H4 (cell line): ENCODE results near the gene OTULIN. TPM values are rescaled to one million over a fixed set of nuclear protein-coding genes. Genes with fewer than 3 reads are reported as not detected.

ENCODE experiments used
- DNase-seq: peaks from one replicate; pipeline ENCODE4 v3.0.0-alpha.2; 2015; ENCODE audit warnings: low spot score
- total RNA-seq: library from RNA; depleted of rRNA; stranded (reverse); fragments of >200 nt; shearing (Covaris generic); gene quantifications from 2 replicates; pipeline ENCODE4 v1.2.3, GENCODE V29; 2014

Gene OTULIN
- total RNA-seq, 1 experiment from 2014 or later, result 23.0 TPM

DNA sequence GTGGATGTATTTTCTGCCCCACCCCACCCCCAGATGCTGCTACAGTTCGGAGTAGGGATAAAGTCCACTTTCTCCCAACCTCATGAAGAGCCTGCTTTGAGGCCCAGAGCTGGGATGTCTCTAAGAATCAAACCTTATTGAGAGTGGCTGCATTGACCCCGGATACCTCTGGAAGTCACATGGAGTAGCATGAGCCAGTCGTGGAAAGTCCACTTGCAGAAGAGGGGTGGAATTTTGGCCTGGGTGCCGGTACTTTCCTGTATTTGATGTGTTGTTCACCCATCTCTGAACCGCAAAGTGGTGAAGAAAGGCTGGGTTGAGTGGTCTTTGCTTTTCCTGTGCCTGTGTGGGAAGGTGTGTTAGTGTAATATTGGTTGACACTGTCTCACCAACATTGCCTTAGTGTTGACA lies 3.7 kb downstream of the OTULIN start:
- DNase-seq, result no peak

GRCh38 chr5:14669415-14669814 lies 4.9 kb downstream of the OTULIN start:
- DNase-seq, result no peak

DNA sequence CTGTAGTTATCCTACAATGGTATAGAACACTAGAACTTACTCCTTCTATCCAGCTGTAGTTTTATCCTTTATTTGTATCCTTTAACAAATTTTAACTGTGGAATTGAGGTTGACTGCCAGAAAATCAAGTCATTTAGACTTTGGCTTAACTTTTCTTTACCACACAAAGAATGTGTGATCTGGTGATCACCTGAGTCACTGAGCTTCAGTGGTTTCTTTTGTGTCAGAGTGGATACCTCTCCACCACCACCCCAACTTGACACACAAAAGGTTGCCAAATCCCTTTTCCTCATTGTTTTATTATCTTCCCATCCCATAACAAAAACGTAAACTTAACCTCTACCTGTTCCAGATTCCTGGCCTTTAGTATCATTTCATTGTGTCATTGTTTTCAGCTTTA lies 5.5 kb downstream of the OTULIN start:
- DNase-seq, result no peak

DNA sequence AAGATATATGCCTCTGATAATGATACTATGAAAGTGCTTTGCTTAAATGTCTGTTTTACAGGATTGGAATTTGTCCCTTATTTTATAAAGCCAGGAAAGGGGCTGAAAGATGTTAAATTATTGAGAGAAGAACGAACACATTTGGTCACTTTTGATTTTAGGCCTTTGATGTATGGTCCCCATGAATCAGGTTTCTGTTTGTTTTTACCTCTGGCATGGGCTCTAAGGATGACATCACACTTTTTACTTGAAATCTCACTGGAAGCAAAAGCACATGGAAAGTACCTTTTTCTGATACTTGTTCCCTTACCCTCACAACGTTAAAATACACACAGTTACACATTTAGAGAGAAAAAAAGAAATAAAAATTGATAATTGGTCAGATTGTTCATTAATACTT lies 6.9 kb downstream of the OTULIN start:
- peak; percentile 33 for DNase-seq

DNA sequence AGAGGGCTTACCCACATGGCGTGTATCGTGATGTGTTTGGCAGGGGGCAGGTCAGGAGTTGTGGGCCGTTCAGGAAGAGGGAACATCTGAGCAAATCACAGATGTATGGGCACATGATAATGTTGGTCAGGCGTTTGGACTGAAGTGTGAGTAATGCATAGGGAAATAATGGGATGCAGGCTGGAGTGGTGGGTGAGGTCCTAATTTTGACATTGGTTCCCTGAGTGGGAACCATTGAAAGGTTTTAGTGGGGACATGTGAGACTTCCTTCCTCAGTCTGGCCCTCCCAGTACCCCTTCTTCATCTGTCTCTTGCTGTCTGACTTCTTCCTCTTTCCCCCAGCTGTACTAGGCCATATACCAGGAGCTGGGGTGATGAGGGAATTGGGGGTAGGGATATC lies 7.6 kb downstream of the OTULIN start:
- no peak for DNase-seq

- no peak for DNase-seq
Observed at GRCh38 chr5:14672484-14673394, 8.2 kb downstream of the OTULIN start.

- DNase-seq, result no peak
Observed at GRCh38 chr5:14673443-14673842, 8.9 kb downstream of the OTULIN start.

GRCh38 chr5:14674983-14675854 lies 10.7 kb downstream of the OTULIN start:
- no peak for DNase-seq

DNA sequence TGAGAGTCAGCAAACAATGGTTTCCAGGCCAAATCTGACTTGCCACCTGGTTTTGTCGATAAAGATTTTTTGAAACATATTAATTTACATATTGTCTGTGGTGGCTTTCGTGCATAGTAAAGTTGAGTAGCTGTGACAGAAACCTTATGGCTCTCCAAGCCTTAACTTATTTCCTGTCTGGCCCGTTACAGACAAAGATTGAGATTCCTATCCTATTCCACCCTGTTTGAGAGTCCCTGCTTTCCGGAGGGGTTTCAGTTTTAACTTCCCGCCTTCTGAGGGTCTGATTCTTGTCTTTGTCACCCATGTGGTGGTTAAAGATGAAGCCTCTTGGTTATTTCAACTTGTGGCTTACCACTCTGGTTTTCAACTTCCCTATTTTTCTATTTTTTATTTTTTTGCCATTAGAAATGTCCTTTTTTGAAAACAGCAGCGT lies 11.4 kb downstream of the OTULIN start:
- no peak for DNase-seq

DNA sequence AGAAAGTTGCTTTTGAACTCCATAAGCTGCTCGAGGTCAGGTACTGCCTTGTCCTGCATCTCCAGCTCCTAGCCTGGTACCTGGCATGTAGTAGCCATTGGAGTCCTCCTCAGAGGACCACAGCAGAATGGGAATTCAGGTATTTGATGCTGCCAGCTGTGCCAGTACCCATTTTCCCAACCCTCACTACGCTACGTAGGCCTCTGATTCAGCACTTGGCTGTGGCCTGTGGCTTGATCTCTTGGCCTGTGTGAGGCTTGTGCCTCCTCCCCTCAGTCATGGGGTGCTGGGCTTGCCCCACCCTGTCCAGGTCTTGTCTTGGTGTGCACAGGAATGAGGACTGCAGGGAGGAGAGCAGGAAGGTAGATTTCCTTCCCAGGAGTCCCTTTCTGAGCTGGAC lies 11.8 kb downstream of the OTULIN start:
- DNase-seq, result peak; percentile 53

DNA sequence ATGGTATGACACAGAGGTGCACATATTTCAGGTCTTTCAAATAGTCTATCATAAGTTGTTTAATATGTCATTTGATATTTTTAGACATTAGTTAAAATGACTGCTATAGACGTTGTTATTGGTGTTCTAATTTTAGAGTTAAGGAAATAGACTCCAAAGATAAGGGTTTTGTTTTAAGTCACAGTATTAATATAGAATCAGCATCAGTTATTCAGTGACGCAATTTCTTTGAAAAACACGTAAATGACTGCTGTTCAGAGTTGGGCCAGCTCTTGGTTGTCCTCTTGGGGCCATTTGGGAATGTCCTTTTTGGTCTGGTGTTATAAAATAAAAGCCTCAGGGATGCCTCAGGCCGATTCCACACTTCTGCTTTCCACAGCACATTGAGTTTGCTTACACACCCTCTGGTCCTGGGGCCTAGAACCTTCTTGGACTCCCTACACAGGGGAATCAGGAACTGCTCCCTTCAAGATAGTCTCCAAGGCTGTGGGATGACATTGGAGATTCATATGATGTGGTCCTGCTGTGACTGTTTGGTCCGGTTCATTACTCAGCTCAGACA lies 14.3 kb downstream of the OTULIN start:
- DNase-seq, result no peak

DNA sequence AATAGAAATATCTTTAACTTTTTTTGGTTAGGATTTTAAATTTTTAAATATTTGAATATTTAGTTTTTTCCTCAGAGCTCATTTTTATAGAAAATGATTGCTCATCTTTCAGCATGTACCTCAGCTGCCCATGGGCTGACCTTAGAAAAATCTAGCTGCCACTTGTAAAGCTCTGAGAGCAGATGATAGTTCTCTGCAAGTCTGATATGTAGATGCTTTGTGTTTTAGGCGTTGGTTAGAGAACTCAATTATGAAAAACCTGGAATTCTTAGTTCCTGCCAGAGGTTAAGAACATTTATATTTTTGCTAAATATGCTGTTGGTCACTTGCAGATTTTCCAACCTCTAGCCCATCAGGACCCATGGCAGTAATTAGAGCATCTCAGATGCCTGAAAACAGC lies 15.1 kb downstream of the OTULIN start:
- no peak for DNase-seq

GRCh38 chr5:14681236-14681752 lies 16.8 kb downstream of the OTULIN start:
- DNase-seq, result no peak

GRCh38 chr5:14683906-14684455 lies 19.5 kb downstream of the OTULIN start:
- DNase-seq, result no peak

- DNase-seq, result no peak
Observed at GRCh38 chr5:14684757-14685156, 20.2 kb downstream of the OTULIN start.

DNA sequence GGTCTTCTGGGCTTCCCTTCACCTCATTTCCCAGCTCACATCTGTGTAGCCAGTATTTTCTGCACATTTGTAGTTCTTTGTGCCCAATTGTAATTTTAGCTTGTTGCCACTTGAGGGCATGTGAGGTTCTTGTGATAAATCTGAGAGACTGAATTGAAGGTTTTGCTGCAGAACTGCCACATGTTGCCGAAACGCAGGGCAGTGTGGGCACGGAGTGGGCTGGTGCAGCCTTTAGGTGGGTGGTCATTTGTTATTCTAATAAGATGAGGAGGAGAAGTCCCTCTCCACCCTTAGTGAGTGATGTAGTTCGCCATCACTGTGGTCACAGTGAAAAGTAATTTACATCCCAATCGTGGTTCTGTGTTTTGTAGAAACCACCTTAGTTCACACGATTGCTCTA lies 21.2 kb downstream of the OTULIN start:
- peak; percentile 67 for DNase-seq

DNA sequence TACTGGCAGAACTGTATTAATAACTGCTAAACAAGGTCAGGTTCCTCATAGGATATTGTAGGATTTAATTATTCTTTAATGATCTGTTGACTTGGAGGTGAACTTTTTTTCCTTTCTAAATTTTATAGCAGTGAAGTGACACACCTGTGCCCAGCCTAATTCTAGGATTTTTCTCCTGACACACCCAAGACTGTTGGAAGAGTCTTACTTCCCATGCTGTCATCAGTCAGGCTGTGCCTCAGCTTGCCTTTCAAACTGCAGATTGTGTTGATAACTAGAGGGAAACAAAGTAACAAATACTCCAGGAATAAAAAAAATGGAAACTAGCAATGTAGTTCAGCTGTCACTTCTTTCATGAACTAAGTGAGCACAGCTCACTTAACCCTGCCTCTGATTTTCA lies 22.0 kb downstream of the OTULIN start:
- no peak for DNase-seq

GRCh38 chr5:14687023-14687665 lies 22.6 kb downstream of the OTULIN start:
- DNase-seq, result peak; percentile 45

- DNase-seq, result no peak
Observed at GRCh38 chr5:14693070-14693469, 28.6 kb downstream of the OTULIN start.

GRCh38 chr5:14695152-14695551 lies 30.6 kb downstream of the OTULIN start:
- no peak for DNase-seq

GRCh38 chr5:14696057-14696456 lies 31.5 kb downstream of the OTULIN start:
- DNase-seq, result no peak
